CD14-positive monocyte (primary cell): Measurements from ENCODE around the gene CASP9. TPM values are rescaled to one million over a fixed set of nuclear protein-coding genes. Genes with fewer than 3 reads are reported as not detected.
A peak's percentile ranks its signal among the peaks of the same experiment; 100 is the strongest.
"Not testable (repeated sequence)": the region's sequence is repeated elsewhere in the genome, so short reads cannot be mapped to it uniquely, and the experiment has no call there.

Experiments
- DNase-seq, 3 donors: peaks; one replicate each; pipeline ENCODE4 v3.0.0-alpha.2; 2011 to 2022
- H2AFZ ChIP-seq: 2 replicates; pipeline ENCODE4 v1.6.0; 2012; ENCODE audit warnings: mild to moderate bottlenecking, low read depth, low read length, inconsistent platforms; ENCODE audit not compliant: insufficient read depth, poor library complexity, severe bottlenecking
- H3K27ac ChIP-seq, 2 donors: 1 replicate in 1 of 2; 2 replicates in 1 of 2; pipeline ENCODE4 v1.5.1; 2012 to 2013; ENCODE audit warnings: low read length in 2 of 2, control low read depth in 1 of 2, inconsistent platforms in 1 of 2, low read depth in 1 of 2, mild to moderate bottlenecking in 1 of 2
- H3K27me3 ChIP-seq, 2 donors: one replicate each; pipeline versions ENCODE4 v1.6.0 to v1.6.1; 2011 to 2013; ENCODE audit warnings: low read length in 2 of 2; ENCODE audit not compliant: control insufficient read depth in 2 of 2, insufficient read depth in 2 of 2
- H3K36me3 ChIP-seq, 2 donors: replicated peaks in 1 of 2; 1 replicate in 1 of 2; 2 replicates in 1 of 2; pipeline versions ENCODE4 v1.5.1 to v1.6.1; 2012 to 2013; ENCODE audit warnings: low read length in 2 of 2, control low read depth in 1 of 2, inconsistent platforms in 1 of 2, mild to moderate bottlenecking in 1 of 2; ENCODE audit not compliant: insufficient read depth in 2 of 2, control insufficient read depth in 1 of 2
- H3K4me1 ChIP-seq, 2 donors: 1 replicate in 1 of 2; 2 replicates in 1 of 2; pipeline versions ENCODE4 v1.5.1 to v1.6.1; 2012 to 2013; ENCODE audit warnings: low read length in 2 of 2, control low read depth in 1 of 2, inconsistent platforms in 1 of 2, mild to moderate bottlenecking in 1 of 2, moderate library complexity in 1 of 2; ENCODE audit not compliant: insufficient read depth in 2 of 2, control insufficient read depth in 1 of 2
- H3K4me2 ChIP-seq: replicated peaks from 2 replicates; pipeline ENCODE3; 2012; ENCODE audit warnings: low read length, moderate library complexity, mild to moderate bottlenecking; ENCODE audit not compliant: poor library complexity, severe bottlenecking; ENCODE audit errors: extremely low read depth
- H3K4me3 ChIP-seq, 3 experiments: fragments of 200-600 bp in 1 of 3; sonication (generic) in 1 of 3; replicated peaks in 1 of 3; 1 replicate in 2 of 3; 2 replicates in 1 of 3; pipeline ENCODE4 v1.5.1; 2011 to 2013; ENCODE audit warnings: low read length in 3 of 3, mild to moderate bottlenecking in 3 of 3, control low read depth in 2 of 3, low read depth in 2 of 3, inconsistent platforms in 1 of 3, moderate library complexity in 1 of 3
- H3K79me2 ChIP-seq: 2 replicates; pipeline ENCODE4 v1.6.0; 2012; ENCODE audit warnings: mild to moderate bottlenecking, control low read depth, inconsistent platforms, low read length, moderate library complexity; ENCODE audit not compliant: insufficient read depth
- H3K9ac ChIP-seq: 2 replicates; pipeline ENCODE4 v1.6.0; 2017; ENCODE audit warnings: low read length, mild to moderate bottlenecking; ENCODE audit not compliant: insufficient read depth, poor library complexity, severe bottlenecking
- H3K9me3 ChIP-seq, 2 donors: replicated peaks in 1 of 2; 1 replicate in 1 of 2; 2 replicates in 1 of 2; pipeline versions ENCODE4 v1.5.1 to v1.6.1; 2012 to 2013; ENCODE audit warnings: low read length in 2 of 2, control low read depth in 1 of 2; ENCODE audit not compliant: control insufficient read depth in 1 of 2, insufficient read depth in 1 of 2
- H4K20me1 ChIP-seq: 2 replicates; pipeline ENCODE4 v1.6.0; 2012; ENCODE audit warnings: mild to moderate bottlenecking, low read length, control low read depth, moderate library complexity; ENCODE audit not compliant: insufficient read depth
- H3K27ac Mint-ChIP-seq, 7 donors: one replicate each; pipeline ENCODE4 v1.8.0; 2020; ENCODE audit warnings: mild to moderate bottlenecking in 7 of 7, mixed read lengths in 7 of 7, moderate library complexity in 6 of 7, inconsistent platforms in 2 of 7
- H3K27me3 Mint-ChIP-seq, 3 donors: one replicate each; pipeline ENCODE4 v1.8.0; 2021 to 2022; ENCODE audit warnings: low read depth in 3 of 3, mild to moderate bottlenecking in 3 of 3, mixed read lengths in 3 of 3, moderate library complexity in 3 of 3, inconsistent platforms in 1 of 3
- H3K36me3 Mint-ChIP-seq, 2 donors: one replicate each; pipeline ENCODE4 v1.8.0; 2020; ENCODE audit warnings: mixed read lengths in 2 of 2, inconsistent platforms in 1 of 2, mild to moderate bottlenecking in 1 of 2
- H3K4me1 Mint-ChIP-seq: one replicate; pipeline ENCODE4 v1.8.0; 2020; ENCODE audit warnings: mild to moderate bottlenecking, mixed read lengths
- H3K4me3 Mint-ChIP-seq, 2 donors: one replicate each; pipeline ENCODE4 v1.8.0; 2020; ENCODE audit warnings: mild to moderate bottlenecking in 2 of 2, mixed read lengths in 2 of 2, moderate library complexity in 1 of 2
- H3K9me3 Mint-ChIP-seq, 7 donors: one replicate each; pipeline ENCODE4 v1.8.0; 2020 to 2022; ENCODE audit warnings: mixed read lengths in 7 of 7, mild to moderate bottlenecking in 6 of 7, moderate library complexity in 6 of 7, inconsistent platforms in 2 of 7
- CTCF ChIP-seq: fragments of 200-600 bp; IDR thresholded peaks from one replicate; pipeline ENCODE4 v1.8.0; 2022; ENCODE audit warnings: antibody characterized with exemption, mild to moderate bottlenecking
- WGBS: methylation state at CpG from one replicate; pipeline ENCODE4 v1.1.5; 2013; ENCODE audit warnings: missing lambda C conversion rate; ENCODE audit not compliant: insufficient coverage; 5-methylcytosine and 5-hydroxymethylcytosine counted together
- intact Hi-C, 2 donors: fragments of 100-400 bp; cut with micrococcal nuclease; formaldehyde crosslinking; loops; one replicate each; pipeline versions ENCODE4 v1.15.0 to v1.15.1; 2023
- polyA plus RNA-seq, 3 donors: library from polyadenylated mRNA; depleted of rRNA in 1 of 3; unstranded in 2 of 3; stranded (reverse) in 1 of 3; fragments of 300-500 nt in 2 of 3; fragments of >200 nt in 1 of 3; fragmentation: Illumina TruSeq in 2 of 3; gene quantifications; 1 replicate in 2 of 3; 2 replicates in 1 of 3; pipeline ENCODE4 v1.2.3, GENCODE V29; 2012 to 2021

The CASP9 gene
- polyA plus RNA-seq, 3 donors = 15.1 to 21.5 (median 21.0) TPM

GRCh38 chr1:15522551-15522950 is 1.5 kb downstream of the CASP9 start:
- no peak for DNase-seq
- Mint-ChIP-seq H3K4me3 (no peak overlapping the region), H3K9me3 (peaks cover 0 to 1% (median 0%) of the 10 kb centered on the region in 7 donors), H3K4me1 (peaks cover 36% of the 10 kb centered on the region), H3K27ac (peak overlapping the region in 5 of 7 donors; percentile 66 to 99 (median 98)), H3K36me3 (peaks cover 10 to 13% of the 10 kb centered on the region in 2 donors), H3K27me3 (peaks cover 0 to 4% (median 0%) of the 10 kb centered on the region in 3 donors)
- Histone ChIP-seq H3K27ac (no peak overlapping the region), H4K20me1 (no peaks in the 10 kb centered on the region), H3K9me3 (no peaks in the 10 kb centered on the region), H2AFZ (no peak overlapping the region), H3K4me1 (peaks cover 31 to 32% of the 10 kb centered on the region in 2 donors), H3K79me2 (peaks cover 22% of the 10 kb centered on the region), H3K36me3 (peaks cover 2 to 9% of the 10 kb centered on the region in 2 donors), H3K4me2 (no peak overlapping the region), H3K27me3 (no peaks in the 10 kb centered on the region), H3K4me3 (peak overlapping the region in 1 of 3 experiments; percentile 90), H3K9ac (no peak overlapping the region)
- intact Hi-C loops = loop anchor here in 1 of 2 donors (5.0 kb wide), 2 partner anchors 110 to 845 kb away; partner anchors contain the start of gene SZRD1
- WGBS = 94% methylated on average over 4 of the region's 4 CpGs
- no peak for TF ChIP-seq CTCF

- peaks cover 24 to 26% of the 10 kb centered on the region in 2 donors for H3K4me1 ChIP-seq
- intact Hi-C loops = loop anchor here in 1 of 2 donors (5.0 kb wide), 2 partner anchors 109 to 846 kb away; partner anchors contain the start of gene SZRD1
- peaks cover 5 to 21% of the 10 kb centered on the region in 2 donors for H3K36me3 ChIP-seq
- not testable (repeated sequence) for H3K9me3 ChIP-seq, DNase-seq, H2AFZ ChIP-seq, H3K27me3 Mint-ChIP-seq, H3K27me3 ChIP-seq, H3K9me3 Mint-ChIP-seq, H3K4me2 ChIP-seq, H3K27ac ChIP-seq, H4K20me1 ChIP-seq, H3K4me3 ChIP-seq, H3K9ac ChIP-seq, H3K4me3 Mint-ChIP-seq
- H3K79me2 ChIP-seq = peaks cover 14% of the 10 kb centered on the region
- peaks cover 31% of the 10 kb centered on the region for H3K4me1 Mint-ChIP-seq
- H3K27ac Mint-ChIP-seq = peak overlapping the region in 3 of 7 donors; percentile 10 to 48 (median 23)
- peaks cover 21 to 25% of the 10 kb centered on the region in 2 donors for H3K36me3 Mint-ChIP-seq
- WGBS = 86% methylated on average over 6 of the region's 17 CpGs
Measured at GRCh38 chr1:15521206-15521906, 2.7 kb downstream of the CASP9 start.
